CD4-positive, alpha-beta T cell treated with Interferon gamma for 1 hour (primary cell): ENCODE data around the gene JAML.
A peak's percentile ranks its signal among the peaks of the same experiment; 100 is the strongest.

ENCODE experiments used
- DNase-seq: peaks from one replicate; pipeline ENCODE4 v3.0.0-alpha.2; 2020

The JAML gene

DNA sequence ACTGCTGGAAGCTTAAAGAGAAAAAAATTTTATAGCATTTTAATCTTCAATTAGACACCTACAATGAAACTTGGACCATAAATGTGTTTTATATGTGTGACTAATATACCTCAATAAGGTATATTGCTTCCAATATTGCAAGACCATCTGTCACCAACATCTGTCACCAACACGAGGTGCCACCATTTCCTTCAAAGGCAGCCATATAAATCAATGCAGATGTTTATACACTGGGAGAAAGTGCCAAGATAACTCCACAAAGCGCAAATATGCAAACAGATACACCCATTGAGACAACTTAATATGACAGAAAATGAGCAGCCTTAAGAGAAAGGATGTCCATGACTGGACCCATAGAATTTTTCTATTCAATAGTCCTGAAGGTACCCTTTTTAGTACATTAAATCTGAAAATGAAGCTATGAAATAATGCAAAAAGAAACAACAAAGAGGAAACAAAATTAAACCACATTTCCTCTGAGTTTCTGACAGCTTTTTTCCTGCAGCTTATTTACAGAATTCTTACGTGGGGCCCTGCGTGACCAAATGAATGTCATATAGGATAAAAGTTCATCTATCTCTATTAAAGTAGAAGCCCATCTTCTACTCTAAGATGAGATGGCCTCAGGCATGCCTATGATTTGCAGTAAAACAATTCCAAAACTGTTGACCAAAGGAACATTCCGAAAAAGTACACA, 14.8 kb upstream of the JAML start:
- DNase-seq = no peak

DNA sequence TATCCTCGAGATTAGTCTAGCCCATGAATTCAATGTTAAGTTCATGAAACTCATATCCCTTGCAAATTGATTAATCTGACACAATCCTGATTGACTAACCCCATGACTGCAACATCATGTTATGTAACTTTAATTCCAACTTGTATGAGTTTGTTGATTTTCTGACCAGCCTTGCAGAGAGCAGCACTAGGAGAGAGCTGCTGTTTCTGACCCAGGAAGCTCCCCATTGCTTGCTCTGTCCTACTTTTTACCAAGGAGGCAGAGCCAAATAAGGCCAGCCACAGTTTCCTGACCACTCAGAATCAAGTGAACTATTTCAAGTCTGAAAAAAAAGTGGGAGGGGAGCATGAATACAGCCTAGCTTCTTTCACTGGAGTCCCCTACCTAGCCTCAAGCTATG, 14.1 kb upstream of the JAML start:
- no peak for DNase-seq

DNA sequence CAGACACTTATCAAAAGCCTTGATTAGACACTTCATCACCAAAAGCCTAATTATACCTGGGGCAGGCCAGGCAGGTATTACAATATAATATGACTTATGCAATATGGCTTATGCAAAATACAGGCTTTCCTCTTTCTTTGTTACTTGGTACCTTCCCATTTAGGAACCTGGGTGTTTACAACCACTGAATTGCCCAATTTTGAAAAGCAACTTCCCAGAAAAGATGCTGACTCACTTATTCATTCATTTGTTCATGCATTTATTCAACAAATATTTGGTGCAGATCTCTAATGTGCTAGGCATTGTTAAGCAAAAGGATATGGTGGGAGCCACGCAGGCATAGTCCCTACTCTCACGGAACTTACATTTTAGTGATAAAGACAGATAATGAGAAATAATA, 13.6 kb upstream of the JAML start:
- DNase-seq = no peak

- no peak for DNase-seq
Measured at GRCh38 chr11:118236170-118236569, 11.4 kb upstream of the JAML start.

DNA sequence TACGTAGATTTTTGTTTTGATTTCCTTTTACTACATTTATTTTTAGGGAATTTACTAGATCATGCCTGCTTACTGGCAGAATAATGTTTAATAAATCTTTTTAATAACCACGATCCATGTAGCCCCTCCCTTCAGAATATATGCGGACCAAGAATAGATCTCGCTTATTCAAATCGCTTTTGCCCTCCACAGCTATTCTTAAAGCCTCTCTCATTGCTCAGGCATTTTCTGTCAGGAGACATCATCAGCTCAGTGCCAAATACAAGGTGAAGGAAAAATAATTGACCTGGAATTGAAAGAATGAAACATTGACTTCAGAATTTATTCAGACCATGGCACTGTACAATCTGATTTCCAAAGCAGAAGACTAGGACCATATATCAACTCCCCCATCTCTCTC, 10.0 kb upstream of the JAML start:
- no peak for DNase-seq

DNA sequence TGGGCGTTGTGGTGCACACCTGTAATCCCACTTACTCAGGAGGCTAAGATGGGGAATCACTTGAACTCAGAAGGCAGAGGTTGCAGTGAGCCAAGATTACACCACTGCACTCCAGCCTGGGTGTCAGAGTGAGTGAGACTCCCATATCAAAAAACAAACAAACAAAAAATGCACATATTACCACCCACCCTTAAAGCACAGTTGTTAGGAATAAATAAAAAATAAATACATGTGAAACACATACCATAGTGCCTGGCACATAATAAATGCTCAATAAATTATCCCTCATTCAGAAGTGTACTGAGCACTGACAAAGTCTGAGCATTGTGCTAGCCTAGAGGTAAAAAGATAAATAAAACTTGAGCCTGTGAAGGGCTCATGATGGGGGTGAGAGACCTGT, 9.0 kb upstream of the JAML start:
- no peak for DNase-seq

DNA sequence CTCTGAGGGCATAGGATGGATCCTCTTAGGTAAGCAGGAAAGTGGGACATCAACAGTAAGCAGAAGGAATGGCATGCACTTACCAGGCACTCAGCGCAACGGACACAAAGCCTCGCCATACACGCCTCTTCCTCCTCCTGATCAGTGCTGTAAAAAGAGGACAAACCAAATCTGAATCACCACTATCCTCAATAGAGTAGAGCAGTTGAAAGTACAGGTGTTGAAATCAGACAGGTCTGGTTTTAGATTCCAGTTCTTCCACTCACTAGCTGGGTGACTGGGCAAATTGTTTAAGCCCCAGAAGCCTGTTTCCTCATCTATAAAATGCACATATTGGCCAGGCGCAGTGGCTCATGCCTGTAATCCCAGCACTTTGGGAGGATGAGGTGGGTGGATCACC, 8.6 kb upstream of the JAML start:
- DNase-seq = no peak

- DNase-seq = no peak
Measured at GRCh38 chr11:118232659-118233058, 7.8 kb upstream of the JAML start.

- DNase-seq = no peak
Measured at GRCh38 chr11:118231461-118231860, 6.7 kb upstream of the JAML start.

GRCh38 chr11:118230088-118230487, 5.3 kb upstream of the JAML start:
- no peak for DNase-seq

DNA sequence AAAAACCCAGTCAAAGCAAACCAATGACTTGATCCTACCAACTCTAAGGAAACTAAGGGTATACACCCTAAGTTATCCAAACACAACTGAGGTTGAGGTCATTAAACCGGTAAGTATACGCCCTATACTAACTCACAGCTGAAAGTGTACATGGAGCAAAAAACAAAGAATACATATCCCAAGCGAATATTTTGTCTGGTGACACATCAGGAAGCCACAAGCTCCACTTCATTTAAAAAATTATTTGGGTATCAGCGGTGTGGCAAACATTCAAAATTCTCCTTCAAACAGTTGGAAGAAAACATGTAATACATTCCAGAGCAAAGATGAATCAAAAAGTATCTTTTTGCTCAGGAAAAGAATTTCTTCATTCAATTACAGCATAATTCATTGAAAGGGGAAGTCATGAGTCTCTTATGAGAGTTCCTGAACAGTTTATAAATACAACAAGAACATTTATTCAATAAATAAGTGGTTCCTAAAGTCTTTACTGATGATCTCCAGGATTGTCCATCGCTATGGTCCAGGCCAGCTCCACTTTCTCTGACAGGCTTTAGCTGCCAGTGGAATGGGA, 4.5 kb upstream of the JAML start:
- no peak for DNase-seq

DNA sequence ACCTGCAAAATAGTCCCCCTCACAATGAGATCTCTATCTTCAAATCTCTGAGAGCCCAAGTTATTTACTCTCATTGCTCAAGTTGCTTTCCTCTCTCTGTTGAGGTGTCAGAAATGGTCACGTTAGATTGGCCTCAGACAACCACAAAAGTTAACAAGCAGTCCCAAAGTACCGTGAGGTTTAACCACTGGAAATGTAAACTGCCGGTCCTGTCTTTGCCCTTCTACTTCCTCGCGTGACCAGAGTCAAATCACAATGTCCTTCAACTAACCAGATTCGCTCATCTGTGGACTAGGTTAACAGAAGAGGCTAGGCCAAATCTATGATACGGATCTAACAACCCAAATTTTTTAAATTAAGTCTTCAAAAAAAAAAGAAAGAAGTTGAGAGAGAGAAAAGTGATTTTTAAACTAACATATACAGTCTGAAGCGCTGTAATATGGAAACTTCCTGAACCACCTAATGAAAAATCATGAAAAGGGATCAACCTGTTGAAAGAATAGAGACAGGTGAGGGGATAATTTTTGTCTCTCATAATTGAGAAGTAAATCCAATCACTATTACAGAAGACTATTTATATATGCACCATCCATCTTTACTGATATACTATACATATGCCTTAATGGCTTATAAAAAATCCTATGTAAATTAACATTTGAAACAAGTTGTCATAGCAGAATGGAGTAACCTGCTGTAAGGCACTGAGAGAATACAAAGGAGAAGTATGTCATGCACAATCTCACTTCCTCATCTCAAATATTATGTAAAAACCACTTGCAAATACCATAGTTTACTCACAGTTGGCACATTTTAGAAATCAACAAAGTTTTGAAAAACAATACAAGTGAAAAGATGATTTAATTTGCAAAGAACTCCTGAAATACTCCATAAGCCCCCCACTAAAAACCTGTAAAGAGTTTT, 3.3 kb upstream of the JAML start:
- DNase-seq = no peak

DNA sequence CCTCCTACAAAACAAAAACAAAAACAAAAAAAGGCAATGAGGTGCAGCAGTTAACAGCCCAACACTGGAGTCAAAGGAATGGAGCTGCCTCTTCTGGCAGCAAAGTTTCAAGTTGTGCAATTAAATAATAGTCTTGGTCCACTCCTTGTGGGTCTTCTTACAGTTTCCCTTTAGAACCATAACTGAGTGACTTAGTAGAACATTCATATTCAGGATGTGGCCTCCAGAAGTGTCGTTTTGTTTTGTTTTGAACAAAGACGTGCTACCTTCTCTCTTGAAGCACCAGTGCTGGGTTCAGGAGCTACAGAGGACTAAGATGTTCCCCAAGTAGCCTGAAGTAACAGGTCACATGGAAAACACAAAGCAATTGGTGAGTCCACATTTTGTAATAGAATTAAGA, 2.0 kb upstream of the JAML start:
- DNase-seq = no peak

GRCh38 chr11:118226296-118226695, 1.5 kb upstream of the JAML start:
- peak; percentile 22 for DNase-seq

DNA sequence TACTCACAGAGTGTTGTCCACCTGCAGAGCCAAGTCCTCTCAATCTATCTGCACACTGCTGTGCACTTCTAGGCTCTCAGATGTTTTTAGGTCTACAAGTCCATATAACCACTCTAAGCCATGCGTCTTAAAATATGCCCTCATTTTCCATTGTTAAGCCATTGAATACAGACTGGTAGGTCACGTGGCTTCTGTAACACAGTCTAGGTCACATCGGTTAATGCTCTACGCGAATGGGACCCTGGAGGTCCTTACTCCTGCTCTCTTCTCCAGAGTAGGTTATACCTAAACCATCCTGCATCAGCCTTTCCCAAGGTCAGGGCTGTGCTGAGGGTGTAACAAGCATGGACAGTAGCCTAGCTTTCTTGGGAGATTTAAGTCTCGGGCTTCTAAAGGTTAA, 819 bp downstream of the JAML start:
- no peak for DNase-seq

GRCh38 chr11:118223570-118223969, 1.2 kb downstream of the JAML start:
- no peak for DNase-seq

- DNase-seq = no peak
Measured at GRCh38 chr11:118222437-118222836, 2.4 kb downstream of the JAML start.

DNA sequence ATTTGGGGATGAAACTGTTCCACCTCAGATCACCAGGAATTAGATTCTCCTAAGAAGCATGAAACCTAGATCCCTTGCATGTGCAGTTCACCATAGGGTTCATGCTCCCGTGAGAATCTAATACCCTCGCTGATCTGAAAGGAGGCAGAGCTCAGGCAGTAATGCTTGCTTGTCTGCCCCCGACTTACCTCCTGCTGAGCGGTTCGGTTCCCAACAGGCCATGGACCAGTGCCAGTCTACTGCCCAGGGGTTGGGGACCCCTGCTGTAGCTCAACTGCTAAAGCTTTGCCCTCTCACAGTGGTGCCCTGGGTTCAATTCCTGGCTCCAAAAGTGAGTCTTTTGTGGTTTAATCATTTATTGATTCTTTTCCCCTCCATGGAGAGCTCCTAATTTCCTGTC, 3.4 kb downstream of the JAML start:
- no peak for DNase-seq

DNA sequence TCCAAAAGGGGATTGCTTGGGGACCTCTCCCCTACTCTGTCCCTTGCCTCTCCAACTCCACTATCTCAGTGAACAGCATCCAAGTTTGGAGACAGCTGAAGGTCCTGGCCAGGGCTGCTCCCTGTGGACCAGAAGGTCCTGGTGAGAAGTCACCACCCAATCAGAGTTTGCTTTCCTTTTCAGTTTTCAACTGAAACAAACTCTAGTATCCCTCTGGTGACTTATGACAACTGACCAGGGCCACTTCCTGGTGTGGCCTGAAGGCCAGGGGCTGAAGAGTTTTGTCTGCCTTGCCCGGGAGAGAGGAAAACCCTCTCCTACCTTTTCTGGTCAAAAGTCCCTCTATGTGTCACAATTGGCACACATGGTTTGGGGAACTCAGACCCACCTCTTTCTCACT, 5.1 kb downstream of the JAML start:
- no peak for DNase-seq

- DNase-seq = no peak
Measured at GRCh38 chr11:118219244-118219643, 5.6 kb downstream of the JAML start.

DNA sequence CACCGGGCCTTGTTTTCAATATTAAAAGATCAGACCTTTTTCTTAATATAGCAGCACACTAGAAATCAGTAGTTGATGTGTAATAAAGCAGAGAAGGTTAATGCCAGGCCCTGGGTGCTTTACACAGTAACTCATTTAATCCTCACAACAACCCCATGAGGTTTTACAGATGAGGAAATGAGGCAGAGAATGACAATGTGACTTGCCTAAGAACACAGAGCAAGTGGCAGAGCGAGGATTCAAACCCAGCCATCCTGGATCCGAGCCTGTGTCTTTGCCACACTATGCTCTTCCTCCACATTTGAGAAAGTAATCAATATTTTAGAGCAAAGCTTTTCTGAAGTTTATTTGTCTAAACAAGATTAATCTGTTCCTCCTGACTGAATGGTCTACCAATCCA, 7.2 kb downstream of the JAML start:
- DNase-seq = no peak

- no peak for DNase-seq
Measured at GRCh38 chr11:118216621-118217481, 8.0 kb downstream of the JAML start.

GRCh38 chr11:118215765-118216164, 9.0 kb downstream of the JAML start:
- DNase-seq = no peak
